PFSK-1 (cell line): ENCODE data around the gene PNPLA8.

ENCODE experiments used
- POLR2AphosphoS5 ChIP-seq: IDR thresholded peaks from 2 replicates; pipeline ENCODE4 v1.6.1; 2012; ENCODE audit warnings: low read depth, mild to moderate bottlenecking, control low read depth, low read length, moderate library complexity
- SIN3A ChIP-seq: IDR thresholded peaks from 2 replicates; pipeline ENCODE4 v1.6.1; 2012; ENCODE audit warnings: mild to moderate bottlenecking, low read length, moderate library complexity, borderline replicate concordance; ENCODE audit not compliant: insufficient read depth
- TAF1 ChIP-seq: IDR thresholded peaks from 2 replicates; pipeline ENCODE4 v1.6.1; 2012; ENCODE audit warnings: low read length, control low read depth, borderline replicate concordance; ENCODE audit not compliant: insufficient read depth

DNA sequence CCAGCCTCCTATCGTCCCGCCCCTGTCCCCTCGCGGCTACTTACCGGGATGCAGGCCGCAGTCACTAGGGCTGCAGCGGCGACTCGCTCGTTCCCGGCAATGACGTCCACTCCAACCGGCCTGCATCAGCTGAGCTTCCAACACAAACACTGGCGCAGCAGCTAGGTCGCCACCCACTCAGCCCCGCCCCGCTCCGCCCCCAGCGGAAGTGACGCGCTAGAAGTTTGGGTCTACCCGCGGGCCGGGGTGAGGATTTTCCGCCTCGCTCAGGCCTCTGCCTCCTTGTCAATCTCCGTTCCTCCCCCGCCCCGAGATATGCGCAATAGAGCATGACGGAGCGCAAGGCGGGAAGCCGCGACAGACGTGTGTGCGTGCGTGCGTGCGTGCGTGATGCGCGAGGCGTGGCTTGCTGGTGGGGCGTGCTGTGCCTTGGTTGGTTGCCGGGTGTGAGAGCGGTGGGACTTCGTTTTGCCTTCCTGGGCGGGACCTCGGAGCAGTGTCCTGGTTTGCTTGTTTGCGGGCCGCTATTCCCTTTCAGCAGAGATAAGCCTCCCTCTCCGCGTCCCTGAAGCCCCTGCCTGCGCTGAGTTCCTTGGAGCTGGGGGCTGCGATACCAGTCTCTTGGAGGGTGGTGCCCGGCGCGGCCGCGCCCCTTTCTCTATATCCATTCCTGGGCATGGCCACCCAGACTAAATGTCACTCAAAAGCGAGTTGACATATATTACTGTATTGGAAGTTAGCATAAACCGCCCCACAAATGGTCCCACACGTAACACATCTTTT is at the start of gene PNPLA8:
- peak; percentile 67; the same call in 1 of the 2 replicates for TF ChIP-seq TAF1
- TF ChIP-seq POLR2AphosphoS5: peak; percentile 91
- peak; percentile 97 for TF ChIP-seq SIN3A
